Esophagus muscularis mucosa (tissue), 4 donors: ENCODE measurements around the gene FMO1.

ENCODE experiments used
- CTCF ChIP-seq, 3 experiments: fragments of 200-600 bp in 2 of 3; fragments of 450-650 bp in 1 of 3; sonication (generic) in 2 of 3; IDR thresholded peaks; one replicate each; pipeline ENCODE4 v1.5.1; 2017 to 2019; ENCODE audit warnings: antibody characterized with exemption in 3 of 3, mild to moderate bottlenecking in 2 of 3, moderate library complexity in 1 of 3
- EP300 ChIP-seq: sonication (generic); formaldehyde crosslinking; IDR thresholded peaks from one replicate; pipeline ENCODE4 v1.6.1; 2017; ENCODE audit warnings: antibody characterized with exemption
- POLR2A ChIP-seq: fragments of 450-650 bp; IDR thresholded peaks from one replicate; pipeline ENCODE4 v1.6.1; 2017; ENCODE audit warnings: antibody characterized with exemption, moderate library complexity, mild to moderate bottlenecking, low read depth

GRCh38 chr1:171310661-171311087, 62.4 kb downstream of the FMO1 start:
- TF ChIP-seq POLR2A (no peak), CTCF (IDR thresholded peaks at IDR 0.05) (no peak), EP300 (no peak)
